ENCODE measurements around the gene CPSF3.

CPSF3 gene

DNA sequence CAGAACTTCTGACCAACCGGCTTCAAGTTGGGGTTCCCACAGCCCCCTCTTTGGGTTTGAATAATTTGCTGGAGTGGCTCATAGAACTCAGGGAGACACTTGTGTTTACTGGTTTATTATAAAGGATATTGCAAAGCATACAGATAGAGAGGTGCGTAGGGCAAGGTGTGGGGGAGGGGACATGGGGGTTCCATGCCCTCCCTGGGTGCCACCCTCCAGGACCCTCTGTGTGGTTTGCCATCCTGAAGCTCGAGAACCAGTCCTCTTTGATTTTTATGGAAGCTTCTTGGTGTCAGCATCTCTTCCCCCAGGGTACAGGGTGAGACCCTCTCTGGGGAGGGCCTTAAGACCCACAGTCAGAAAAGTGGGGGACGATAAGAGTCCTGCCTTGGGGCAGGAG, 38.9 kb upstream of the CPSF3 start:
- Histone ChIP-seq H3K4me3 (ENCODE audit: low read depth in 1 of 2, low read length in 2 of 2) (no peak overlapping the region), H3K4me1 (ENCODE audit: control insufficient read depth in 1 of 2, insufficient read depth in 2 of 2, low read length in 2 of 2) (peaks cover 0 to 5% of the 10 kb centered on the region in 2 donors), H3K27ac (ENCODE audit: low read depth, low read length) (no peak overlapping the region), H3K9me3 (ENCODE audit: control insufficient read depth in 1 of 2, low read length in 2 of 2) (no peaks in the 10 kb centered on the region), H3K27me3 (ENCODE audit: control insufficient read depth in 1 of 2, insufficient read depth in 2 of 2, low read length in 2 of 2) (no peaks in the 10 kb centered on the region), H3K36me3 (ENCODE audit: control insufficient read depth in 1 of 2, insufficient read depth in 2 of 2, low read length in 2 of 2) (peaks cover 16 to 65% of the 10 kb centered on the region in 2 donors), H3K9ac (ENCODE audit: low read depth in 1 of 2, low read length in 2 of 2) (no peak overlapping the region)

DNA sequence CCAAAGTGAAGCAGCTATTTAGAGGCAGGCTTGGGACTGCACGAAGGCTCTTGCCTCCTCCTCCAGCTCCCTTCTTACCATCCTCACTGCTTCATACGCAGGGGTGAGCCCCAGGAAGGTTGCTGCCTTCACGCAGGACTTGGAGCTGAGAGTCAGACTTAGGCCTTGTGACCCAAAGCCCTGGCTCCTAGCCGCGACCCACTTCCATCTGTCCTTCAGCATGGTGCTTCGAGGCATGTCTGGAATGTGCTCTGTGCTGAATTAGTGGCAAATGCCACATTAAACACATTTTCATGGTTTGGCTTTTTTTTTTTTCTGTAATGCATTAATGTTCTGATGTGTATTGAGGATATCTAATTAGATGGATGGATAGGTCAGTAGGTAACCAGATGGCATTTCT, 37.6 kb upstream of the CPSF3 start:
- peaks cover 14 to 73% of the 10 kb centered on the region in 2 donors for H3K36me3 ChIP-seq (ENCODE audit: control insufficient read depth in 1 of 2, insufficient read depth in 2 of 2, low read length in 2 of 2)
- H3K27ac ChIP-seq (ENCODE audit: low read depth, low read length), result no peak overlapping the region
- H3K27me3 ChIP-seq (ENCODE audit: control insufficient read depth in 1 of 2, insufficient read depth in 2 of 2, low read length in 2 of 2), result no peaks in the 10 kb centered on the region
- H3K4me3 ChIP-seq (ENCODE audit: low read depth in 1 of 2, low read length in 2 of 2), result no peak overlapping the region
- no peaks in the 10 kb centered on the region for H3K9me3 ChIP-seq (ENCODE audit: control insufficient read depth in 1 of 2, low read length in 2 of 2)
- H3K9ac ChIP-seq (ENCODE audit: low read depth in 1 of 2, low read length in 2 of 2), result no peak overlapping the region
- H3K4me1 ChIP-seq (ENCODE audit: control insufficient read depth in 1 of 2, insufficient read depth in 2 of 2, low read length in 2 of 2), result peaks cover 0 to 3% of the 10 kb centered on the region in 2 donors

DNA sequence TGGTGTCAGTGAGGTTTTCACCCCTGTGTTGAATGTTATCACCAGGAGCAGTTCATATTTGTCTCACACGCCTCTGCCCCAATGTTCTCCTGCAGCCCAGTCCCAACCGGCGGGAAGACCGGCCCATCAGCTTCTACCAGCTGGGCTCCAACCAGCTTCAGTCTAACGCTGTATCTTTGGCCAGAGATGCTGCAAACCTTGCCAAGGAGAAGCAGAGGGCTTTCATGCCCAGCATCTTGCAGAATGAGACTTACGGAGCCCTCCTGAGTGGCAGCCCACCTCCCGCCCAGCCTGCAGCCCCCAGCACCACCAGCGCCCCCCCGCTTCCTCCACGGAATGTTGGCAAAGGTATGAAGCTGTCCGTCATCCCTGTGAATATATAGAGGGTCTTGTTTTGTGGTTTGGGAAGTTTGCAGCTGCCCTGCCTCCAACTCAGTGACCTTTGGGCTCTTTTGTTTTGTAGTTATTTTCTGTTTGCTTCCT, 35.2 kb upstream of the CPSF3 start:
- Histone ChIP-seq H3K4me1 (ENCODE audit: control insufficient read depth in 1 of 2, insufficient read depth in 2 of 2, low read length in 2 of 2) (no peaks in the 10 kb centered on the region), H3K9me3 (ENCODE audit: control insufficient read depth in 1 of 2, low read length in 2 of 2) (no peaks in the 10 kb centered on the region), H3K27me3 (ENCODE audit: control insufficient read depth in 1 of 2, insufficient read depth in 2 of 2, low read length in 2 of 2) (no peaks in the 10 kb centered on the region), H3K4me3 (ENCODE audit: low read depth in 1 of 2, low read length in 2 of 2) (no peak overlapping the region), H3K9ac (ENCODE audit: low read depth in 1 of 2, low read length in 2 of 2) (no peak overlapping the region), H3K36me3 (ENCODE audit: control insufficient read depth in 1 of 2, insufficient read depth in 2 of 2, low read length in 2 of 2) (peaks cover 12 to 75% of the 10 kb centered on the region in 2 donors), H3K27ac (ENCODE audit: low read depth, low read length) (no peak overlapping the region)

GRCh38 chr2:9388950-9389911, 34.2 kb upstream of the CPSF3 start:
- no peak overlapping the region for H3K9ac ChIP-seq (ENCODE audit: low read depth in 1 of 2, low read length in 2 of 2)
- H3K4me1 ChIP-seq (ENCODE audit: control insufficient read depth in 1 of 2, insufficient read depth in 2 of 2, low read length in 2 of 2), result no peaks in the 10 kb centered on the region
- no peaks in the 10 kb centered on the region for H3K27me3 ChIP-seq (ENCODE audit: control insufficient read depth in 1 of 2, insufficient read depth in 2 of 2, low read length in 2 of 2)
- no peak overlapping the region for H3K4me3 ChIP-seq (ENCODE audit: low read depth in 1 of 2, low read length in 2 of 2)
- no peak overlapping the region for H3K27ac ChIP-seq (ENCODE audit: low read depth, low read length)
- H3K9me3 ChIP-seq (ENCODE audit: control insufficient read depth in 1 of 2, low read length in 2 of 2), result no peaks in the 10 kb centered on the region
- peaks cover 12 to 73% of the 10 kb centered on the region in 2 donors for H3K36me3 ChIP-seq (ENCODE audit: control insufficient read depth in 1 of 2, insufficient read depth in 2 of 2, low read length in 2 of 2)

- H3K9ac ChIP-seq (ENCODE audit: low read depth in 1 of 2, low read length in 2 of 2), result no peak overlapping the region
- H3K27ac ChIP-seq (ENCODE audit: low read depth, low read length), result no peak overlapping the region
- no peak overlapping the region for H3K4me3 ChIP-seq (ENCODE audit: low read depth in 1 of 2, low read length in 2 of 2)
- peaks cover 10 to 73% of the 10 kb centered on the region in 2 donors for H3K36me3 ChIP-seq (ENCODE audit: control insufficient read depth in 1 of 2, insufficient read depth in 2 of 2, low read length in 2 of 2)
- no peaks in the 10 kb centered on the region for H3K4me1 ChIP-seq (ENCODE audit: control insufficient read depth in 1 of 2, insufficient read depth in 2 of 2, low read length in 2 of 2)
- no peaks in the 10 kb centered on the region for H3K27me3 ChIP-seq (ENCODE audit: control insufficient read depth in 1 of 2, insufficient read depth in 2 of 2, low read length in 2 of 2)
- no peaks in the 10 kb centered on the region for H3K9me3 ChIP-seq (ENCODE audit: control insufficient read depth in 1 of 2, low read length in 2 of 2)
Measured at GRCh38 chr2:9390151-9390850, 33.2 kb upstream of the CPSF3 start.

DNA sequence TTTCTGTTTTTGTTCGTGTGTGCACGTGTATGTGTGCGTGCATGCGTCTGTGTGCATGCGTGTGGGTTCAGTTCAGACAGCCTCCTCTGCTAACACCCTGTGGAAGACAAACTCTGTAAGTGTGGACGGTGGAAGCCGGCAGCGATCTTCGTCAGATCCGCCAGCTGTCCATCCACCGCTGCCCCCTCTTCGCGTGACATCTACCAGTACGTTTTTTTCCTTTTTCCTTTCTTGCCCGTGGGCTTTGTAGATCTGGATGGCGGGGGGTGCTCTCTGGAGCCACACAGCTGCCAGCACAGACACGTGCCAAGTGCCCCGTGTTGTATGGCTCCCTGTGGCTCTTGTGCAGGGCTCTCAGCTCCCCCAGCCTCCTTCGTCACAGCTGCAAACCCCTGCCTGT, 32.5 kb upstream of the CPSF3 start:
- no peaks in the 10 kb centered on the region for H3K27me3 ChIP-seq (ENCODE audit: control insufficient read depth in 1 of 2, insufficient read depth in 2 of 2, low read length in 2 of 2)
- H3K9me3 ChIP-seq (ENCODE audit: control insufficient read depth in 1 of 2, low read length in 2 of 2), result no peaks in the 10 kb centered on the region
- H3K9ac ChIP-seq (ENCODE audit: low read depth in 1 of 2, low read length in 2 of 2), result no peak overlapping the region
- H3K4me1 ChIP-seq (ENCODE audit: control insufficient read depth in 1 of 2, insufficient read depth in 2 of 2, low read length in 2 of 2), result no peaks in the 10 kb centered on the region
- H3K27ac ChIP-seq (ENCODE audit: low read depth, low read length), result no peak overlapping the region
- H3K36me3 ChIP-seq (ENCODE audit: control insufficient read depth in 1 of 2, insufficient read depth in 2 of 2, low read length in 2 of 2), result peaks cover 10 to 68% of the 10 kb centered on the region in 2 donors
- no peak overlapping the region for H3K4me3 ChIP-seq (ENCODE audit: low read depth in 1 of 2, low read length in 2 of 2)

DNA sequence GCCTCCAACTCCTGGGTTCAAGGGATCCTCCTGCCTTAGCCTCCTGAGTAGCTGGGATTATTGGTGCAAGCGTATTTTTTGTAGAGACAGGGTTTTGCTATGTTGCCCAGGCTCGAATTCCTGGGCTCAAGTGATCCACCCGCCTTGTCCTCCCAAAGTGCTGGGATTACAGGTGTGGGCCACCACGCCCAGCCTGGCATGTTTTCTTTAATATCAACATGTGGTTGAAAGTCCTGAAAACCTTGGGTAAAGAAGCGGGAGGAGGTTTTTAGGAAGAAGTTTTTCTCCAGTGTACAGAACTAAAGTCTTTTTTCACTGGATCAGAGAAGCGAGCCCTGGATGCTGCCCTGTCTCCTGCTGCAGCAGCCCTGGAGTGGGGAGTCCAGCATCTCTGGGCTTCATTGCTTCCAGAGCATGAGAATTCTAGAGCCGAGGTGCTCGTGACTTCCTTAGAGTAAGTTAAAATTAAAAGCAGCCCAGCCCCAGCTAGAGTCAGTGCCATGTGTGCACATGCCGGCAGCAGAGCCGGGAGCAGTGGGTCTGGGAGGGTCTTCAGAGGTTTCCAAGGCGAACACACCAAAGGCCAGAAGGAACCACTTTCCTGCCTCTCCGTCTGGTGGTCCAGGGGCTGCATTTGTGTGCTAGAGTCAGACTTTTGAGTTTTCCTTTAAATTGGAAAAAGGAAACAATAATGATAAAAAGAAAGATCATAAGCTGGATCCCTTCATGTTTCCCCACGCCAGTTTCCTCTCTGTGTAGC, 31.3 kb upstream of the CPSF3 start:
- Histone ChIP-seq H3K27ac (ENCODE audit: low read depth, low read length) (no peak overlapping the region), H3K9me3 (ENCODE audit: control insufficient read depth in 1 of 2, low read length in 2 of 2) (no peaks in the 10 kb centered on the region), H3K9ac (ENCODE audit: low read depth in 1 of 2, low read length in 2 of 2) (no peak overlapping the region), H3K4me1 (ENCODE audit: control insufficient read depth in 1 of 2, insufficient read depth in 2 of 2, low read length in 2 of 2) (no peaks in the 10 kb centered on the region), H3K27me3 (ENCODE audit: control insufficient read depth in 1 of 2, insufficient read depth in 2 of 2, low read length in 2 of 2) (no peaks in the 10 kb centered on the region), H3K4me3 (ENCODE audit: low read depth in 1 of 2, low read length in 2 of 2) (no peak overlapping the region), H3K36me3 (ENCODE audit: control insufficient read depth in 1 of 2, insufficient read depth in 2 of 2, low read length in 2 of 2) (peaks cover 10 to 66% of the 10 kb centered on the region in 2 donors)

- H3K9me3 ChIP-seq (ENCODE audit: control insufficient read depth in 1 of 2, low read length in 2 of 2), result no peaks in the 10 kb centered on the region
- no peaks in the 10 kb centered on the region for H3K4me1 ChIP-seq (ENCODE audit: control insufficient read depth in 1 of 2, insufficient read depth in 2 of 2, low read length in 2 of 2)
- no peaks in the 10 kb centered on the region for H3K27me3 ChIP-seq (ENCODE audit: control insufficient read depth in 1 of 2, insufficient read depth in 2 of 2, low read length in 2 of 2)
- no peak overlapping the region for H3K9ac ChIP-seq (ENCODE audit: low read depth in 1 of 2, low read length in 2 of 2)
- no peak overlapping the region for H3K27ac ChIP-seq (ENCODE audit: low read depth, low read length)
- H3K36me3 ChIP-seq (ENCODE audit: control insufficient read depth in 1 of 2, insufficient read depth in 2 of 2, low read length in 2 of 2), result peaks cover 10 to 59% of the 10 kb centered on the region in 2 donors
- no peak overlapping the region for H3K4me3 ChIP-seq (ENCODE audit: low read depth in 1 of 2, low read length in 2 of 2)
Measured at GRCh38 chr2:9392898-9393765, 30.3 kb upstream of the CPSF3 start.

DNA sequence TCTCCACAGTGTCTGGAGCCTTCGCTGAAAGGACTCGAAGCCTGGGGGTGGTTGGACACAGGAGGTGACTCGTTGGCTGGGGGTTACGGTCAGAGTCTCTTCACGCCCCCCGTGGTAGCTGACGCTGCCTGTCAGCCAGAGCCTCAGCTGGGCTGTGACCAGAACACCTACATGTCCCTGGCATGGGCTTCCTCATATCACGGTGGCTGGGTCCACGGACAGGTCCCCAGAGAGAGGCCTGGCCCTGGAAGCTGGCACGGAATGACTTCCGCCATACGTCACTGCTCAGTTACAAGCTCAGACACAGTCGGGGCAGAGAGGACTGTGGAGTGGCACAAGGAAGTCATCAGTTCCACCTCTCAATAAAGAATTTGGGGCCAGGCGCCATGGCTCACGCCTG, 28.6 kb upstream of the CPSF3 start:
- Histone ChIP-seq H3K4me3 (ENCODE audit: low read depth in 1 of 2, low read length in 2 of 2) (no peak overlapping the region), H3K36me3 (ENCODE audit: control insufficient read depth in 1 of 2, insufficient read depth in 2 of 2, low read length in 2 of 2) (peaks cover 3 to 43% of the 10 kb centered on the region in 2 donors), H3K4me1 (ENCODE audit: control insufficient read depth in 1 of 2, insufficient read depth in 2 of 2, low read length in 2 of 2) (no peaks in the 10 kb centered on the region), H3K9ac (ENCODE audit: low read depth in 1 of 2, low read length in 2 of 2) (no peak overlapping the region), H3K27me3 (ENCODE audit: control insufficient read depth in 1 of 2, insufficient read depth in 2 of 2, low read length in 2 of 2) (no peaks in the 10 kb centered on the region), H3K9me3 (ENCODE audit: control insufficient read depth in 1 of 2, low read length in 2 of 2) (no peaks in the 10 kb centered on the region), H3K27ac (ENCODE audit: low read depth, low read length) (no peak overlapping the region)
